Ovary (tissue), 9 donors: ENCODE data around the gene TXNDC11. TPM values are rescaled to one million over a fixed set of nuclear protein-coding genes. Genes with fewer than 3 reads are reported as not detected.
A peak's percentile ranks its signal among the peaks of the same experiment; 100 is the strongest.

ENCODE experiments used
- DNase-seq, 5 donors: peaks; one replicate each; pipeline ENCODE4 v3.0.0-alpha.2; 2019 to 2020
- H3K27ac ChIP-seq, 2 donors: fragments of 200-600 bp; one replicate each; pipeline versions ENCODE4 v1.5.1 to v1.8.0; 2019 to 2022
- H3K27me3 ChIP-seq: fragments of 200-600 bp; one replicate; pipeline ENCODE4 v1.8.0; 2022
- H3K36me3 ChIP-seq: fragments of 200-600 bp; sonication (generic); one replicate; pipeline ENCODE4 v1.5.1; 2019
- H3K4me1 ChIP-seq: one replicate; pipeline ENCODE4 v1.8.1; 2013; ENCODE audit warnings: mild to moderate bottlenecking, moderate library complexity; ENCODE audit not compliant: insufficient read depth
- H3K4me3 ChIP-seq: fragments of 200-600 bp; sonication (generic); one replicate; pipeline ENCODE4 v1.5.1; 2017
- H3K9me3 ChIP-seq, 2 donors: fragments of 200-600 bp in 1 of 2; sonication (generic) in 1 of 2; one replicate each; pipeline versions ENCODE4 v1.5.1 to v1.8.1; 2013 to 2019; ENCODE audit warnings: mild to moderate bottlenecking in 1 of 2, moderate library complexity in 1 of 2
- EP300 ChIP-seq: sonication (generic); formaldehyde crosslinking; IDR thresholded peaks from one replicate; pipeline ENCODE4 v1.6.1; 2017; ENCODE audit warnings: antibody characterized with exemption
- POLR2A ChIP-seq: fragments of 450-650 bp; IDR thresholded peaks from one replicate; pipeline ENCODE4 v1.6.1; 2017; ENCODE audit warnings: antibody characterized with exemption, mild to moderate bottlenecking, moderate library complexity
- WGBS, 3 donors: extraction: QIAGEN DNeasy Blood & Tissue Kit in 1 of 3; methylation state at CpG; one replicate each; pipeline versions ENCODE4 v1.1.5 to v1.1.7; 2013 to 2017; 5-methylcytosine and 5-hydroxymethylcytosine counted together
- intact Hi-C, 4 donors: fragments of 100-400 bp; cut with DNase I; formaldehyde crosslinking; loops; one replicate each; pipeline versions ENCODE4 v1.11.0 to v1.15.1; 2022 to 2023
- polyA plus RNA-seq, 2 donors: library from polyadenylated mRNA; stranded (reverse); fragments of 200-250 nt in 1 of 2; fragments of 350-450 nt in 1 of 2; fragmentation: Illumina TruSeq in 1 of 2; extraction: RNeasy Lipid Tissue Mini Kit (QIAGEN cat#74804) in 1 of 2; gene quantifications; one replicate each; pipeline ENCODE4 v1.2.3, GENCODE V29; 2013 to 2014
- total RNA-seq, 7 donors: library from RNA; depleted of rRNA in 2 of 7; stranded (reverse); fragments of >200 nt in 2 of 7; fragmentation: NEBNext Ultra II Directional in 3 of 7; extraction: Animal tissue kit (Norgen Biotek cat#: 25700) in 3 of 7; gene quantifications; one replicate each; pipeline versions ENCODE4 v1.1.0 to v1.2.4, GENCODE V29; 2016 to 2023
- TF ChIP-seq, protein P1 (sequence below), 3 donors: fragments of 450-650 bp in 2 of 3; fragments of 200-600 bp in 1 of 3; IDR thresholded peaks; one replicate each; pipeline versions ENCODE4 v1.5.1 to v1.8.0; 2016 to 2022; ENCODE audit warnings: antibody characterized with exemption in 3 of 3, mild to moderate bottlenecking in 1 of 3
- donor health status: DM: no; HTN: no; CAD: no; lungs with moderate emphysema.
- donor health status: DM: no; HTN: no; CAD: no.
- donor health status: Bipolar disorder and iron deficiency.
- donor health status: DM: yes; HTN: yes; CAD: no.
- donor health status: DM: no; HTN: no; CAD: no.
- donor health status: DM: yes; HTN: yes; CAD: no.

TXNDC11 gene
- total and polyA plus RNA-seq, 9 donors, result 32.3 to 48.6 (median 39.3) TPM

DNA sequence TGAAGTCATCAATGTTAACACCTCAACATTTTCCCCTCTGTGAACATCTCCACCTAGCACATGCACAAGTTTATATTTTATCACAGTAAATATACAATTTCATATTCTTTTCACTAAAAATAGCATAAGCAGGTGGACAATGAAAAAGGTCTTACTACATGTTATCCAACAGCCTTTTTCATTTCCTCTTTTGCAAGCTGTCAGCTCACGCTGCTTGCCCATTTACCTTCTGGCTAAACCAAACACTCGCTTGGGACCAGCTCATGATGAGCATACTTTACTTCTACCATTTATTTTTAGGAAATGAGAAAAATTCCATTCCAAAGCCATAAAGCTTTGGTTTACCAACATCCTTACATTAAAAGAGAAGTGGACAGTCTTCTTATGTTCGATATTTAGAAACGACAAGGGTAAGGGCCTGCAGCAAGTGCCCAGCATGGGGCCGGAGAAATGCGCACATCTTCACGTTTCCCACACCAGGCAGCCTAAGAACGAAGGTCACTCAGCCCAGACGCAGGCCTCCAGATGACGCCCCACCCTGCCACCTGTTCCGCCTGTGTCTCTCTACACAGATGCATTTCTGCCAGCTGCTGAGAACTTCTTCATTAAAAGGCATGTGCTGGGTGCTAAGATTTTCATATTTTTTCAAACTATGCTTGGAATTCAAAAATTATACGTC lies 60.5 kb downstream of the TXNDC11 start:
- Histone ChIP-seq H3K27me3 (no peaks in the 10 kb centered on the region), H3K27ac (no peak overlapping the region), H3K9me3 (no peaks in the 10 kb centered on the region), H3K4me1 (peaks cover 2% of the 10 kb centered on the region), H3K36me3 (no peaks in the 10 kb centered on the region), H3K4me3 (no peak overlapping the region)
- WGBS, 3 donors, result 74 to 81% (median 80%) methylated on average over 12 of the region's 12 CpGs
- no peak for DNase-seq
- intact Hi-C loops, result no loop called here
- TF ChIP-seq, protein P1, sequence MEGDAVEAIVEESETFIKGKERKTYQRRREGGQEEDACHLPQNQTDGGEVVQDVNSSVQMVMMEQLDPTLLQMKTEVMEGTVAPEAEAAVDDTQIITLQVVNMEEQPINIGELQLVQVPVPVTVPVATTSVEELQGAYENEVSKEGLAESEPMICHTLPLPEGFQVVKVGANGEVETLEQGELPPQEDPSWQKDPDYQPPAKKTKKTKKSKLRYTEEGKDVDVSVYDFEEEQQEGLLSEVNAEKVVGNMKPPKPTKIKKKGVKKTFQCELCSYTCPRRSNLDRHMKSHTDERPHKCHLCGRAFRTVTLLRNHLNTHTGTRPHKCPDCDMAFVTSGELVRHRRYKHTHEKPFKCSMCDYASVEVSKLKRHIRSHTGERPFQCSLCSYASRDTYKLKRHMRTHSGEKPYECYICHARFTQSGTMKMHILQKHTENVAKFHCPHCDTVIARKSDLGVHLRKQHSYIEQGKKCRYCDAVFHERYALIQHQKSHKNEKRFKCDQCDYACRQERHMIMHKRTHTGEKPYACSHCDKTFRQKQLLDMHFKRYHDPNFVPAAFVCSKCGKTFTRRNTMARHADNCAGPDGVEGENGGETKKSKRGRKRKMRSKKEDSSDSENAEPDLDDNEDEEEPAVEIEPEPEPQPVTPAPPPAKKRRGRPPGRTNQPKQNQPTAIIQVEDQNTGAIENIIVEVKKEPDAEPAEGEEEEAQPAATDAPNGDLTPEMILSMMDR (IDR thresholded peaks at IDR 0.05), result no peak
- TF ChIP-seq POLR2A (no peak), EP300 (no peak)

DNA sequence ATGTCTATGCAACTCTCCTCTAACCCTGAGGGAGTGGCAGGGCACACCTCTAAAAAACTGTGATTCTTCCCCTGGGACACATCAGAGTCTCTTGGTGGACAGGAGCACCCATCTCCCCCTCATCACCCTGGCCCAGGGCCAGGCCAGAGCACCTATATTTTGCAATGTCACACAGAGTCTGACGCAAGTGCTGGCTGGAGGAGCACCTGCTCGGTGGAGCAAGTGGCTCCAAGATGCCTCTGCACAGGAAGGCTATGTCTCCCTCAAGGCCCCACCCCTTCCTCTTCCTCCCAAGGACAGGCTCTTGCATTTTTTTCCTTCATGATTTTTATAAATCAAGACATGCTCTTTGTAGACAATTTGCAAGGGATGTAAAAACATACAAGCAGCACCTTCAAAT lies 61.1 kb downstream of the TXNDC11 start:
- Histone ChIP-seq H3K36me3 (no peaks in the 10 kb centered on the region), H3K27me3 (no peaks in the 10 kb centered on the region)

DNA sequence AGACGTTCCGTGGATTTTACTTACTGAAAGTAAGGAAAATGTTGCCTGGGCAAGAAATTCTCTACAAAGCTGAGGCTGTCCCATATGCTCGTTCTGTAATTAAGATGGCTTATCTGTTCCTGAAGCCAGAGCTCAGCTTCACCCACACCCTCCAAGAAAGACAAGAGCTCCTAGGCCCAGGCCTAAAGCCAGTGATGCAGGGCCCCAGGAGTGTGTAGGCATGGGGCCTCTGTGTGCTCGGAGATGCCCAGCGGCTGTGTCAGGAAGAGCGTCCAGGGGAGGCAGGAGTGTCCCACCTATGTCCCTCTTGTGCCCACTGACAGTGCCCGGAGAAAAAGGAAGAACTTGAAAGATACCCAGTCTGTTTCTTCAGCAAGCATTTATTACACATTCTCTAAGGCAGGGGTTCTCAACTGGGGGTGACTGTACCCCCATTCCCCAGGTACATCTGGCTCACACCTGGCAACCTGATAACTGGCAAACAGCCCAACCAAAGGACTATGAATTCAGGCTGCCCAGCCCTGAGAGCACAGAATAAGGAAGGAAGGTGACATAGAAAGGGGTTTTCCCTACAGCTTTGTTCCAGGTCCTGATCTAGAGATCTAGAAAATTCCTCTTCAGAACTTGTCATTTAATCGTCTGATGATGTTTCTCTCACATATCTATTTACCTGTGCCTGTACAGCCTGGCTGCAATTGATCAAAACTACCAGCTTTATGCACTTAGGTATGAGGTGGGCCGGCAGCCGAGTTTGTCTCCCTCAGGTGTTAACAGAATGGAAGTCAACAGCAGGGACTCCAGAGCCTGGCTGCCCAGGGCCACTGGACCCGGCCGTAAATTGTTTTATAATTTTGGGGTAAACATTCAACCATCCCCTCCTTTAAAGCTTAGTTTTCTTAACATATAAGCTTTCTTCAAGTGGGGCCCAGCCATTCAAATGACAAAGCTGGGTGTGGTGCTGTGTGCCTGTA lies 62.4 kb downstream of the TXNDC11 start:
- Histone ChIP-seq H3K9me3 (no peaks in the 10 kb centered on the region), H3K27ac (no peak overlapping the region), H3K4me1 (no peaks in the 10 kb centered on the region), H3K27me3 (no peaks in the 10 kb centered on the region), H3K36me3 (no peaks in the 10 kb centered on the region), H3K4me3 (no peak overlapping the region)
- no peak for TF ChIP-seq POLR2A
- TF ChIP-seq, protein P1 (IDR thresholded peaks at IDR 0.05), result no peak
- no peak for TF ChIP-seq EP300
- intact Hi-C loops, result no loop called here
- 83 to 87% (median 83%) methylated on average over 12 of the region's 12 CpGs for WGBS, 3 donors
- peak in 1 of 5 donors; percentile 12 for DNase-seq

More for the DNA sequence above, 61.1 kb downstream of the TXNDC11 start:
- intact Hi-C loops, result no loop called here
- TF ChIP-seq POLR2A (no peak), EP300 (no peak)
- TF ChIP-seq, protein P1 (IDR thresholded peaks at IDR 0.05), result no peak
- Histone ChIP-seq H3K4me1 (peaks cover 2% of the 10 kb centered on the region), H3K9me3 (no peaks in the 10 kb centered on the region), H3K27ac (no peak overlapping the region), H3K4me3 (no peak overlapping the region)
- peak in 1 of 5 donors; percentile 12 for DNase-seq
- WGBS, 3 donors, result 69 to 73% (median 73%) methylated on average over 2 of the region's 2 CpGs

DNA sequence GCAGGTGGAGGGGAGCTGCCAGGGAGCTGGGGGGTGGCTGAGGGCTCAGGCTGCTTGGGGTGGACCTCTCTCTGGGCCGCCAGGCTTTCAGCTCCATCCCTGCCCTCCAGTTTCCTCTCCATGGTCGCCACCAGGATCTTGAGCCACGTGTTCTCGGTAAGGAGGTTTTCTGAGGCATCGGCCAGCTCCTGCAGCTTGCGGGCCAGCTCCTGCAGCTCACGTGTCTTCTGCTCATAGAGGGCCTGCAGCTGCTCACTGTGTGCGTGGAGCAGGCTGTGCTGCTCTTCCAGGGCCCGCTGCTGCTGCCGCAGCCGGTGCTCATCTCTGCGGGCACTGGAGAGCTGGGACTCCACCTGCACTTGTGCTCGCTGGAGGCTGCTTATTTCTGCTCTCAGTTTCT lies 63.4 kb downstream of the TXNDC11 start:
- intact Hi-C loops, result no loop called here
- no peaks in the 10 kb centered on the region for H3K36me3 ChIP-seq

More for the DNA sequence above, 63.4 kb downstream of the TXNDC11 start:
- no peak overlapping the region for H3K4me3 ChIP-seq
- no peak for DNase-seq
- H3K9me3 ChIP-seq, result no peaks in the 10 kb centered on the region
- H3K27ac ChIP-seq, result no peak overlapping the region
- H3K4me1 ChIP-seq, result peaks cover 6% of the 10 kb centered on the region
- H3K27me3 ChIP-seq, result no peaks in the 10 kb centered on the region
- TF ChIP-seq EP300 (no peak), POLR2A (no peak)
- TF ChIP-seq, protein P1 (IDR thresholded peaks at IDR 0.05), result no peak
- 34 to 50% (median 43%) methylated on average over 12 to 13 of the region's 13 CpGs for WGBS, 3 donors
